NCI-H2196 treated with DMSO at 0.1 percent for 48 hours (cell line): ENCODE data around the gene GDA.

Experiments
- DNase-seq: peaks from one replicate; lab custom pipeline; 2025; ENCODE audit not compliant: unreplicated experiment; lab: John Stamatoyannopoulos, UW

The GDA gene

GRCh38 chr9:72149231-72149975, at the start of gene GDA:
TSS of gene GDA (plus strand) at chr9:72149440. CDS start at chr9:72149560, 120 bp downstream.
- DNase-seq: no peak

GRCh38 chr9:72102520-72102919, 46.7 kb upstream of the GDA start:
- DNase-seq: no peak

- no peak for DNase-seq
Measured at GRCh38 chr9:72113056-72113455, 36.2 kb upstream of the GDA start.

- DNase-seq: no peak
Measured at GRCh38 chr9:72119853-72120252, 29.4 kb upstream of the GDA start.

GRCh38 chr9:72124947-72125346, 24.3 kb upstream of the GDA start:
- DNase-seq: no peak

DNA sequence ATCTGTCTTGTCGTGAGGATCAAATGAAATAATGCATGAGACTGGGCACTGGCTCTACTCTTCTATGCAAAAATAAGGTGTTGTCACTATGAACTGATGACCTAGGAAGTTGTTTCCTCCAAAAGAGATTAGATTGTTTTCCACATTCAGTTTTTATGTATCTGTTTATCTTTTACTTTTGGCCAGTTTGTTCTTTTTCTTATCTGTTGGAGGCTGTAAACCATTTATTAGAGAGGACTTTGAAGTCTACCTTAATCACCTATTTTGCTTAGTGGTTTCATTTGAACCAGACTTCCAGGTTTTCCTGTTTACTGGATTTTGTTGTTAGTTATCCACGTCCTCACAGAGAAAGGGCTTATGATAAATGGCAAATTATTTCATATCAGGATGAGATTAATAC, 21.5 kb upstream of the GDA start:
- no peak for DNase-seq

- DNase-seq: no peak
Measured at GRCh38 chr9:72128526-72128925, 20.7 kb upstream of the GDA start.

GRCh38 chr9:72129271-72130156, 19.7 kb upstream of the GDA start:
- no peak for DNase-seq

- no peak for DNase-seq
Measured at GRCh38 chr9:72130321-72130720, 18.9 kb upstream of the GDA start.

GRCh38 chr9:72131206-72131605, 18.0 kb upstream of the GDA start:
- no peak for DNase-seq

DNA sequence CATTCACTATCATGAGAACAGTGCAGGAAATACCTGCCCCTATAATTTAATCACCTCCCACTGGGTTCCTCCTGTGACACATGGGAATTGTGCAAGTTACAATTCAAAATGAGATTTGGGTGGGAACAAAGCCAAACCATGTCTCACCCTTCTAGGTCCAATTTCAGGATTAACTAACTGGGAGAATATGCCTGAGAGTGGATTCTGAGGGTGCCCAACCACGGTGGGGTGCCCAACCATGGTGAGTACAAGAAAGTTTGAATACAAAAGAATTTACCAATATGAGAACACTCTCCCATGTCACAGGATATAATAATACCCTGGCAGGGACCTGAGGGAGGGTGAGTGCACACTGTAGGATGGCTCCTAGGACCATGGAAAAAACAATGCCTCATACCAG, 17.2 kb upstream of the GDA start:
- DNase-seq: no peak

DNA sequence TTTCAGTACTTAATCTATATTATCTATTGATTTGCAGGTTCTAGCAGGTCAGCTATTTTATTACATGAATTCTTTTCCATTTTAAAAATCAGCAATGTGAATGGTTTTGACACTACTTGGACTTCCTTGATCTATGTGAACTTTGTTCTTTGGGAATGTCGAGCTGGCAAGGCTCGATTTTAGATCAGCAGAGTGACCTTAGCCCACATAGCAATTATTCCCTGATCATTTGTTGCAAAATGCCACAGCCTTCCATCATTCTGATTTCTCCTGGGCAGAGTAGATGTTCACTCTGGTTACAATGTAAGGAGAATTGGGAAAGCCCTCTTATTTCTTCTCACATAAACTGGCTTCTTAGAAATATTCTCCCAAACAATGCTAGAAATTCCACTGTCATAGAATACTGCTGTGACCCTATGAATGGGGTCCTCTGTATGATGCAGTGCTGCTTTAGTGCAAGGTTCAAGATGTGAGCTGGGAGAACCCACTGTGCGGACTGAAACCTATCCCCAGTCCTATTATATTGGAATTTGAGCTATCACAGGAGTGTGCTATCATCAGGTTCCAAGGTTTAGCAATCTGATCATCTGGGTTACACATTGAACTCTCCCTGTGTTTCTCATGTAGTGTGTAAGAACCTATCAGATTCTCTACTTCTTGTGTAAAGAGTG, 15.7 kb upstream of the GDA start:
- DNase-seq: no peak

DNA sequence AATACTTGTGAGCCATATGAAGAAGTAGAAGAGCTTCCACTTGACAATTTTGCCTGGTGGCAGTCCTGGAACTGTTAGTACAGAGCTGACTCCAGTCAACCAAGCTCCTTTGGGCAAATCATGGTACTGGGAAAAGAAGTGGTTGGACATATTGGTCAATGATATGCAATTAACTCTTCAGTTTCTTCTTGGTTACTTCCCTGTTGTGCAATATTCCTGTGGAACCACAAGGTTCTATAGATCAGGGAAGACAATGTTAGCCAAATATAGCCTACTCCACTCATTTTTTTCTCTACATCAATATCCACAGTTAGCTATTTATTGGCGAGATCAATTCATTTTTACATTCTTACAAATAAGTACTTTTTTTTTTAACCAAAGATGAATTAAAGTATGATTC, 14.4 kb upstream of the GDA start:
- DNase-seq: no peak

- DNase-seq: no peak
Measured at GRCh38 chr9:72137697-72138365, 11.4 kb upstream of the GDA start.

DNA sequence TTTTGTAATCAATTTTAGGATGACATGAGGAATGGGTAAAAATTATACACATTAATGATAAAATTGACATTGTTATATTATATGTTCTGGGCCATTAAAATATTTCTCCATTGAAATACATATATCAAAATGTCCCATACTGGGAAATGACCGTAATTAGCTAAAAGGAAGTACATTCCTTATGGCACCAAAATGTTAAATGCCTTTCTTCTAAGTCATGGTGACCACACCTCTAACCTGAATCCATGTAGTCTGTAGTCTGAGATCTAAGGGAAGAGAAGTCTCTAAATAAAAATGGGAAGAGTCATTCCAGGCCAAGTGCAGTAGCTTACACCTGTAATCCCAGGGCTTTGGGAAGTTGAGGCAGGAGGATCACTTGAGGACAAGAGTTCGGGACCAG, 10.0 kb upstream of the GDA start:
- no peak for DNase-seq

DNA sequence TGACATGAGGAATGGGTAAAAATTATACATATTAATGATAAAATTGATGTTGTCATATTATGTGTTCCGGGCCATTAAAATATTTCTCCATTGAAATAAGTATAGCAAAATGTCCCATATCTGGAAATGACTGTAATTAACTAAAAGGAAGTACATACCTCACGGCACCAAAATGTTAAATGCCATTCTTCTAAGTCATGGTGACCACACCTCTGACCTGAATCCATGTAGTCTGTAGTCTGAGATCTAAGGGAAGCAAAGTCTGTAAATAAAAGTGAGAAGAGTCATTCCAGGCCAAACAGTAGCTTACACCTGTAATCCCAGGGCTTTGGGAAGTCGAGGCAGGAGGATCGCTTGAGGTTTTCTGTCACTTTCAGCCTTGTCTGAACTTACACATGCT, 8.7 kb upstream of the GDA start:
- DNase-seq: no peak

GRCh38 chr9:72141484-72141883, 7.8 kb upstream of the GDA start:
- DNase-seq: no peak

DNA sequence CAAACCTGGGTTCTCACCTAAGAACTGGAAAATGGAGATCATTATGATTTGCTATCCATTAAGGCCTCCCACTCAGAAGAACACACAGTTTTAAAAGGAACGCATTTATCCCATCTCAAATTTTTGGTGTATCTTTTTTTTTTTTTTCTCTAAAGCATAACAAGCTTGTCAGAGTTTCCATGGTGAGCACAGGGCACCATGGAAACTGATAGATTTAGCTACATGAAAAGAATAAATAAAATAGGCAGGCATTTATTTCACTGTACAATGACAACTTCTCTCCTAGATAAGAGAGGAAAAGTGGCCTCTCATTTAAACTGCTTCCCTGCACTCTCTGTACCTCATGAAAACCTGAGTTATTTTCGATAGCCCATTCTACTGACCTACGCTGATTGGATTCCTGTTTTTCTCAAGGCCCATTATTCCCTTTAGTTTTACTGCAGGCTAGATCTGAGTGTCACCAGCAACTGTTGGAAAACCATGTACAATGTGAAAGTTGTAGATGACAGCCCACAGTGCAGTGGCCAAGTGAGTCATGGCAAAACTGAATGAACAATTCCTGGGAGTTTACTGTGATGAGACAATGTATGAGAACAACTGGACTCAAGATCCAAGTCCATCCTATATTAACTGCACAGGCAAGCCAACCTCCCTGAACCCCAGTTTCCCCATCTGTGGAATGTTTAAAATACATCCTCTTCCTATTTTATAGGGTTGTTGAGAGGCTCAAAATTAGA, 4.3 kb upstream of the GDA start:
- DNase-seq: no peak

GRCh38 chr9:72145733-72146505, 3.3 kb upstream of the GDA start:
- no peak for DNase-seq

DNA sequence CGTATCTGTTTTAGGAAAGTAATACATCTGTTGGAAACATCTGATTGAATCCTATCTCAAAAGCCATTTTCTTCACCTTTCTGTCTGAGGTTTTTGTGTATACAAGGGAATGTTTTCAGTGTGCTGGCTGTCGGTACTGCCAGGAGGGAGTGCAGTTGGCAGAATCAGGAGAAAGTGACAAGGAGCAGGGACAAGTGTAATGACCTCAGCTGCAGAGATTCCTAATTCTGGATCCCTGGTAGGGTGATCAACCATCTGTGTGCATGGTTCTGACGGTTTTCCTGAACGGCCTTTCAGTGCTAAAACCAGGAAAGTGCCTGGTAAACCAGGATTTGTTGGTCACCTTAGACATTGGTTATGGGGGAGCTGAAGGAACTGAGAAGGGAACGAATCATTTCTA, 1.6 kb upstream of the GDA start:
- DNase-seq: no peak
